DND-41 (cell line): ENCODE results near the gene IGSF8.

ENCODE experiments used
- CTCF ChIP-seq: IDR thresholded peaks from 2 replicates; pipeline ENCODE4 v1.5.1; 2012; ENCODE audit warnings: borderline replicate concordance, low read length, moderate library complexity, mild to moderate bottlenecking; ENCODE audit not compliant: poor library complexity, severe bottlenecking; ENCODE audit errors: extremely low read depth
- EZH2 ChIP-seq: IDR thresholded peaks from 3 replicates; pipeline ENCODE4 v1.6.1; 2012; ENCODE audit warnings: borderline replicate concordance, low read depth, mild to moderate bottlenecking, moderate library complexity, low read length, inconsistent platforms; ENCODE audit not compliant: severe bottlenecking

GRCh38 chr1:160101717-160102522 is 3.5 kb upstream of the IGSF8 start:
- TF ChIP-seq CTCF = no peak
- no peak for TF ChIP-seq EZH2
